Osteoblast (primary cell): Measurements from ENCODE around the gene PRELP. TPM values are rescaled to one million over a fixed set of nuclear protein-coding genes. Genes with fewer than 3 reads are reported as not detected.

Source experiments
- DNase-seq: peaks from one replicate; pipeline ENCODE4 v3.0.0; 2011; ENCODE audit warnings: low spot score, mixed read lengths; ENCODE audit not compliant: insufficient read length; ENCODE audit errors: missing footprints
- H2AFZ ChIP-seq: 2 replicates; pipeline ENCODE4 v1.6.0; 2011; ENCODE audit warnings: mild to moderate bottlenecking, low read length
- H3K27ac ChIP-seq: 2 replicates; pipeline ENCODE4 v1.5.1; 2011; ENCODE audit warnings: mild to moderate bottlenecking, low read depth, low read length, moderate library complexity
- H3K27me3 ChIP-seq: 2 replicates; pipeline ENCODE4 v1.6.0; 2012; ENCODE audit warnings: mild to moderate bottlenecking, control low read depth, inconsistent platforms, low read length, moderate library complexity; ENCODE audit not compliant: insufficient read depth
- H3K36me3 ChIP-seq: 2 replicates; pipeline ENCODE4 v1.5.1; 2011; ENCODE audit warnings: mild to moderate bottlenecking, low read length, control low read depth, moderate library complexity; ENCODE audit not compliant: insufficient read depth
- H3K4me1 ChIP-seq: 2 replicates; pipeline ENCODE4 v1.5.1; 2011; ENCODE audit warnings: mild to moderate bottlenecking, low read length, control low read depth, moderate library complexity; ENCODE audit not compliant: insufficient read depth
- H3K4me2 ChIP-seq: 2 replicates; pipeline ENCODE4 v1.6.0; 2011; ENCODE audit warnings: mild to moderate bottlenecking, low read length; ENCODE audit not compliant: insufficient read depth
- H3K4me3 ChIP-seq: fragments of 200-600 bp; sonication (generic); 3 replicates; pipeline ENCODE4 v1.5.1; 2012; ENCODE audit warnings: mild to moderate bottlenecking, low read length, inconsistent platforms; ENCODE audit not compliant: insufficient read depth
- H3K79me2 ChIP-seq: 2 replicates; pipeline ENCODE4 v1.6.0; 2012; ENCODE audit warnings: mild to moderate bottlenecking, low read length, control low read depth, inconsistent platforms; ENCODE audit not compliant: insufficient read depth
- H3K9me3 ChIP-seq: 2 replicates; pipeline ENCODE4 v1.5.1; 2011; ENCODE audit warnings: low read depth, low read length, control low read depth
- H4K20me1 ChIP-seq: 2 replicates; pipeline ENCODE4 v1.6.0; 2012; ENCODE audit warnings: mild to moderate bottlenecking, low read length, control low read depth; ENCODE audit not compliant: insufficient read depth
- total RNA-seq: library from RNA; depleted of rRNA; stranded (reverse); fragments of >200 nt; gene quantifications from 2 replicates; pipeline ENCODE4 v1.2.3, GENCODE V29; 2012
- TF ChIP-seq, protein P1 (sequence below): IDR thresholded peaks from 2 replicates; pipeline ENCODE4 v1.5.1; 2011; ENCODE audit warnings: mild to moderate bottlenecking, low read depth, low read length, moderate library complexity; ENCODE audit errors: extremely low read depth

Gene PRELP
- total RNA-seq, 1 donor: 0.36 TPM

DNA sequence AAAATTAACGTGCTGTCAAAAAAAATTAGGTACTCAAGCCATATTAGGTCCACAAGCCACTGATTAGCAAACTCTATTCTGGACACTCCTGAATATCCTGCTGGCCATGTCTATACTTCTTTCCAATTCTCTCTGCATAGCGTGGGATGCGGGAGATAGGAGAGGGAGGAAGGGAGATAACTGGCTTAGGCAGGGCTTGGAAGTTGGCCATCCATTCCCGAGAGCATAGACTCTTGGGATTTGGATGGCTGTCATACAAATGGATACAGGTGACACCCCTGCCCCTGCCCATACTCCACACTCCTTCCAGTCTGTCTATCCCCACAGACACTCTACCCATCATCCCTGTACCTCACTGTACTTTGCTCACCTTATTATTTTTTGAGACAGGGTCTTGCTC lies 2.3 kb upstream of the PRELP start:
- Histone ChIP-seq H3K9me3 (no peaks in the 10 kb centered on the region), H3K4me1 (peaks cover 15% of the 10 kb centered on the region), H3K4me2 (no peak overlapping the region), H3K27ac (no peak overlapping the region), H4K20me1 (no peaks in the 10 kb centered on the region), H3K27me3 (peaks cover 2% of the 10 kb centered on the region), H3K4me3 (no peak overlapping the region), H2AFZ (no peak overlapping the region), H3K79me2 (no peaks in the 10 kb centered on the region), H3K36me3 (no peaks in the 10 kb centered on the region)
- TF ChIP-seq, protein P1, sequence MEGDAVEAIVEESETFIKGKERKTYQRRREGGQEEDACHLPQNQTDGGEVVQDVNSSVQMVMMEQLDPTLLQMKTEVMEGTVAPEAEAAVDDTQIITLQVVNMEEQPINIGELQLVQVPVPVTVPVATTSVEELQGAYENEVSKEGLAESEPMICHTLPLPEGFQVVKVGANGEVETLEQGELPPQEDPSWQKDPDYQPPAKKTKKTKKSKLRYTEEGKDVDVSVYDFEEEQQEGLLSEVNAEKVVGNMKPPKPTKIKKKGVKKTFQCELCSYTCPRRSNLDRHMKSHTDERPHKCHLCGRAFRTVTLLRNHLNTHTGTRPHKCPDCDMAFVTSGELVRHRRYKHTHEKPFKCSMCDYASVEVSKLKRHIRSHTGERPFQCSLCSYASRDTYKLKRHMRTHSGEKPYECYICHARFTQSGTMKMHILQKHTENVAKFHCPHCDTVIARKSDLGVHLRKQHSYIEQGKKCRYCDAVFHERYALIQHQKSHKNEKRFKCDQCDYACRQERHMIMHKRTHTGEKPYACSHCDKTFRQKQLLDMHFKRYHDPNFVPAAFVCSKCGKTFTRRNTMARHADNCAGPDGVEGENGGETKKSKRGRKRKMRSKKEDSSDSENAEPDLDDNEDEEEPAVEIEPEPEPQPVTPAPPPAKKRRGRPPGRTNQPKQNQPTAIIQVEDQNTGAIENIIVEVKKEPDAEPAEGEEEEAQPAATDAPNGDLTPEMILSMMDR: no peak
- DNase-seq: no peak

DNA sequence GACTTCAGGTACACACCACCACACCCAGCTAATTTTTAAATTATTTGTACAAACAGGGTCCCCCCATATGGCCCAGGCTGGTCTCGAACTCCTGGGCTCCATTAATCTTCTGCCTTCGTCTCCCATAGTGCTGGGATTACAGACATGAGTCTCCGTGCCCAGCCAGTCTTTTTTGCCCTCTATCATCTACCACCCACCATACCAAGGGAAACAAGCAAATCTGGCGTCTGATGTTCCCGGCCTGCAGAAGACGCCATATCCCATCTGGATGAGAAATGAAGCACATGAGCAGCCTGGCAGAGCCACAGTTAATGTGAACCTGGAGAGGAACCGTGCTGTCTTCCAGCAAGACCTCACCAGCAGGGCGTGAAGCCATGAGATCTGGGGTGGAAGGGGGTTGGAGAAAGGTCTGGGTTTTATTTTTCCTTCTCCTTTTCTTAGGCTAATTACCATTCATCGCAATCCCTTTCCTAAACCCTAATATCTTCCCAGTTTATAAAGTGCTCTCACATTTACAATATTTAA lies 1.8 kb upstream of the PRELP start:
- Histone ChIP-seq H3K4me2 (no peak overlapping the region), H3K9me3 (no peaks in the 10 kb centered on the region), H3K4me1 (peaks cover 15% of the 10 kb centered on the region), H3K27me3 (peaks cover 2% of the 10 kb centered on the region), H3K4me3 (no peak overlapping the region), H2AFZ (no peak overlapping the region), H3K36me3 (no peaks in the 10 kb centered on the region), H3K79me2 (no peaks in the 10 kb centered on the region), H3K27ac (no peak overlapping the region), H4K20me1 (no peaks in the 10 kb centered on the region)
- no peak for DNase-seq
- TF ChIP-seq, protein P1: no peak

DNA sequence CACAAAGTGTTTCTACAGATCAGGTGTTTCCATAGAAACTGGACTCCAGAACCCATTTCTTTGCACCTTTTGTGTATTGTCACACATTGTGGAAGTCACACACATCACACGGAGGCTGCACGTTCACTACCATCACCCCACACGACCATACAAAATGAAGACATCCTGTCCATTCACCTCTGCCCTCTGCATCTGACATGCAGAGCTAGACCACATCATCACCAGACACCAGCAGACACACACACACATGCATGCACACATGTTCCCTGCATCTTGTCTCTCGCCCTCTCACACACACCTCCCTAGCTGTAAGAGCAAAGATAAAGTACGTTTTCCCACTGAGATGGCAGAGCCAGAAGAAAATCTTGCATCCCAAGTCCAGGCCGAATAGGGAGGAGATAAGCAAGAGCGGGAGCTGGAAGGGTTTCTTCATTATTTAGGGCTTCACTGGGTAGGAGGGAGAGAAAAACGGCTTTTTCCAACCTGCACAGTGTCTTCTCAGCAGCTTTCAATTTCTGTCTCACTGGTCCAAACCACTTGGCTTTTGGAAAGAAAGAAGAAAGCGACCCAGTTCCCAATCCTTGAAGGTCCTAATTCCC lies 709 bp downstream of the PRELP start:
- Histone ChIP-seq H4K20me1 (no peaks in the 10 kb centered on the region), H3K4me2 (peak overlapping the region; percentile 20), H3K4me1 (peaks cover 33% of the 10 kb centered on the region), H3K27me3 (peaks cover 2% of the 10 kb centered on the region), H3K79me2 (no peaks in the 10 kb centered on the region), H3K27ac (no peak overlapping the region), H2AFZ (peak overlapping the region; percentile 17), H3K9me3 (no peaks in the 10 kb centered on the region), H3K36me3 (no peaks in the 10 kb centered on the region), H3K4me3 (no peak overlapping the region)
- DNase-seq: no peak
- TF ChIP-seq, protein P1: no peak

DNA sequence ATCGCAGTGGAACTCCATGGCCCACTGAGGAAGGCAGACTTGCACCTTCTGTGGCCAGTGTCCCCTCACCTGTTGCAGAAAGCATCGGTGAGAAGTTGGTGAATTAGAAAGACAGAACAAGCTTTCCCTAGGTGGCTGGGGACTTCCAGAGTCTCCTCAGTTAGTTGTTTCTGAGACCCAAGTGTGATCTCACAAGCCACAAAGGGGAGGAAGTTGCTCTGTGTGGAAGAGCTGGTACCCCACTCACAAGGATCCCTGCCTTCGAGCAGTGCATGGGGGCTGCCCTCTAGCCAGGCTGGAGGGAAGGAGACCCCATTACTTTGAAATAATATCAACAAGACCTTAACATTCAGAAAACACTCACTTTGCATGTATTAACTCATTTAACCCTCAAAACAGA lies 2.1 kb downstream of the PRELP start:
- peaks cover 2% of the 10 kb centered on the region for H3K27me3 ChIP-seq
- no peaks in the 10 kb centered on the region for H3K79me2 ChIP-seq
- H4K20me1 ChIP-seq: no peaks in the 10 kb centered on the region
- H3K36me3 ChIP-seq: no peaks in the 10 kb centered on the region
- no peak overlapping the region for H3K4me3 ChIP-seq
- no peak overlapping the region for H3K27ac ChIP-seq
- H3K9me3 ChIP-seq: no peaks in the 10 kb centered on the region
- H3K4me1 ChIP-seq: peaks cover 39% of the 10 kb centered on the region
- H2AFZ ChIP-seq: peak overlapping the region; percentile 7
- TF ChIP-seq, protein P1: no peak
- no peak overlapping the region for H3K4me2 ChIP-seq
- no peak for DNase-seq
